Parathyroid adenoma (tissue), 2 donors: ENCODE measurements around the gene SEMA6D.

ENCODE experiments used
- H2AFZ ChIP-seq: fragments of 300-600 bp; sonication (generic); one replicate; pipeline ENCODE4 v1.7.0; 2017; ENCODE audit warnings: antibody characterized with exemption, mild to moderate bottlenecking
- H3K27ac ChIP-seq: fragments of 300-600 bp; sonication (generic); one replicate; pipeline ENCODE4 v1.7.0; 2017
- H3K27me3 ChIP-seq: fragments of 300-600 bp; sonication (generic); one replicate; pipeline ENCODE4 v1.7.0; 2017; ENCODE audit warnings: low read length; ENCODE audit not compliant: control insufficient read depth, insufficient read depth
- H3K36me3 ChIP-seq: fragments of 300-600 bp; sonication (generic); one replicate; pipeline ENCODE4 v1.7.0; 2017; ENCODE audit warnings: low read length; ENCODE audit not compliant: control insufficient read depth, insufficient read depth
- H3K4me1 ChIP-seq: fragments of 300-600 bp; sonication (generic); one replicate; pipeline ENCODE4 v1.7.0; 2017; ENCODE audit warnings: control low read depth
- H3K4me2 ChIP-seq: fragments of 300-600 bp; sonication (generic); one replicate; pipeline ENCODE4 v1.7.0; 2017; ENCODE audit warnings: low read length
- H3K4me3 ChIP-seq: fragments of 300-600 bp; sonication (generic); one replicate; pipeline ENCODE4 v1.7.0; 2017; ENCODE audit warnings: low read depth, low read length
- H3K79me2 ChIP-seq: fragments of 300-600 bp; sonication (generic); one replicate; pipeline ENCODE4 v1.7.0; 2017; ENCODE audit warnings: control low read depth
- H3K9ac ChIP-seq: fragments of 300-600 bp; sonication (generic); one replicate; pipeline ENCODE4 v1.7.0; 2017; ENCODE audit warnings: mild to moderate bottlenecking
- H3K9me3 ChIP-seq: fragments of 300-600 bp; sonication (generic); one replicate; pipeline ENCODE4 v1.7.0; 2017; ENCODE audit warnings: low read length; ENCODE audit not compliant: control insufficient read depth
- TF ChIP-seq, protein P1 (sequence below): fragments of 300-600 bp; sonication (generic); IDR thresholded peaks from one replicate; pipeline ENCODE4 v1.7.0; 2017; ENCODE audit warnings: antibody characterized with exemption, mild to moderate bottlenecking
- donor health status: primary hyperparathyroidism.

Gene SEMA6D

DNA sequence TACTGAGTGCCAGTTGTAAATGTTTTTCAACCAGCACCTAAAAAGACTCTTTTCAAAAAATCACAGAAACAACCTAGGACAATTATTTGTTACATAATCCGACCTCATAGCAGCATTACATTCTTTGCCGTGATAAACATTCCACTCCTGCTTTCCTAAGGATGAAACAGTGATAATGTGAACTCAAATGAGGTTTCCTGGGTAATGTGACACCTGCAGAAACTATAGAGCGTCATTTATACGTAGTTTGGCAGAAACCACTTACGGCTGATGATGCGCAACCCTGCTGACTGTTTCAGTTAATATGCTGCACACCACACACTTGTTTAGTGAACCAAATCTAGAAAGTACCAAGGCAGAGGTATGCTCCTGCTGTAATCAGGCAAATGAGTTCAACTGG, 55.8 kb downstream of the SEMA6D start:
- H3K4me1 ChIP-seq, result no peaks in the 10 kb centered on the region
- no peaks in the 10 kb centered on the region for H3K79me2 ChIP-seq
- TF ChIP-seq, protein P1, sequence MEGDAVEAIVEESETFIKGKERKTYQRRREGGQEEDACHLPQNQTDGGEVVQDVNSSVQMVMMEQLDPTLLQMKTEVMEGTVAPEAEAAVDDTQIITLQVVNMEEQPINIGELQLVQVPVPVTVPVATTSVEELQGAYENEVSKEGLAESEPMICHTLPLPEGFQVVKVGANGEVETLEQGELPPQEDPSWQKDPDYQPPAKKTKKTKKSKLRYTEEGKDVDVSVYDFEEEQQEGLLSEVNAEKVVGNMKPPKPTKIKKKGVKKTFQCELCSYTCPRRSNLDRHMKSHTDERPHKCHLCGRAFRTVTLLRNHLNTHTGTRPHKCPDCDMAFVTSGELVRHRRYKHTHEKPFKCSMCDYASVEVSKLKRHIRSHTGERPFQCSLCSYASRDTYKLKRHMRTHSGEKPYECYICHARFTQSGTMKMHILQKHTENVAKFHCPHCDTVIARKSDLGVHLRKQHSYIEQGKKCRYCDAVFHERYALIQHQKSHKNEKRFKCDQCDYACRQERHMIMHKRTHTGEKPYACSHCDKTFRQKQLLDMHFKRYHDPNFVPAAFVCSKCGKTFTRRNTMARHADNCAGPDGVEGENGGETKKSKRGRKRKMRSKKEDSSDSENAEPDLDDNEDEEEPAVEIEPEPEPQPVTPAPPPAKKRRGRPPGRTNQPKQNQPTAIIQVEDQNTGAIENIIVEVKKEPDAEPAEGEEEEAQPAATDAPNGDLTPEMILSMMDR, result no peak
- no peak overlapping the region for H3K4me3 ChIP-seq
- H3K9ac ChIP-seq, result no peak overlapping the region
- no peaks in the 10 kb centered on the region for H3K9me3 ChIP-seq
- no peak overlapping the region for H3K4me2 ChIP-seq
- no peak overlapping the region for H2AFZ ChIP-seq
- H3K27ac ChIP-seq, result no peak overlapping the region
- no peaks in the 10 kb centered on the region for H3K27me3 ChIP-seq
- no peaks in the 10 kb centered on the region for H3K36me3 ChIP-seq

DNA sequence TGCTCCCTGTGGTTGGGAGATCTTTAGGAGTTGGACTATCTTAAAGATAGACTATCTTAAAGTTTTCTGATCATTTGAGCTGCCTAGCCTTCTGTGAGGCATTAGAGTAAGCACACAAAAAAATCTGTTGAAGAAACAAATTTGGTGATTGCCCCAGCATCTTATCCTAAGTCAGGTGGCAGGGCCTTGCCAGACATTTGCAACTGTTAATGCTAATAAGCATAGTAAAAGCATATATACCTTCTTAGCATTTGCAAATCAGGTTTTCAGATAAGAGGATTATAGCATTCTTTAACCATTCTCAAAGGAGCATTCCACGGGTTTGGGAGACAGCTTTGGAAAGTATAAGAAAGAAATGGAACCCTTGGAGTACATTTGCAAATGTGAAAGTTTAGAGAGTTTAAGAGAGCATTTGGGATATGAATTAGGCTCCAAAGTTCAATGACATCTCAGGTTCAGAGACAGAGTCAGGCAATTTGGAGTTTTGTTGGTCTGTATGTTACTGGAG, 61.0 kb downstream of the SEMA6D start:
- H3K4me2 ChIP-seq, result no peak overlapping the region
- H3K9ac ChIP-seq, result no peak overlapping the region
- H3K27me3 ChIP-seq, result no peaks in the 10 kb centered on the region
- H3K9me3 ChIP-seq, result no peaks in the 10 kb centered on the region
- H2AFZ ChIP-seq, result no peak overlapping the region
- TF ChIP-seq, protein P1, result no peak
- H3K79me2 ChIP-seq, result no peaks in the 10 kb centered on the region
- no peak overlapping the region for H3K27ac ChIP-seq
- no peaks in the 10 kb centered on the region for H3K36me3 ChIP-seq
- H3K4me3 ChIP-seq, result no peak overlapping the region
- peaks cover 7% of the 10 kb centered on the region for H3K4me1 ChIP-seq

DNA sequence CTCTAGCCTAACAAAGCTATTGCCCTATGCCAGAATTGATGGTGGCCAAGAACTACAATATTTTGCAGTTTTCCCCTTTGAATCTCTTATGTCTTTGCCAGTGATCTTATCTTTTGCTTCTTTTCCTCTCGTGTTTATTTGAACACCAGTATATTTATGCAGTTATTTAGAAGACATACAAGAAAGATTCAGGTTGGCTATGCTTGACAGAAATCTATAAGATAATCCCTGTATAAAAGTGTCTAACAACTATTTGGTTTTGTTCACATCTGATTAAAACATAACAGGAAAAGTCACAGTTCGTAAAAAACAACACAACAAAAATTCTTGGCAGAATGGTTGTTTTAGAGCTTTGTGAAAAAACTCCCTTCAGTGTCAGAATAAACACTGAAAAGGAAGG, 63.7 kb downstream of the SEMA6D start:
- H3K4me1 ChIP-seq, result peaks cover 7% of the 10 kb centered on the region
- no peak overlapping the region for H3K9ac ChIP-seq
- H2AFZ ChIP-seq, result peak overlapping the region; percentile 42
- no peak overlapping the region for H3K4me3 ChIP-seq
- H3K27ac ChIP-seq, result no peak overlapping the region
- TF ChIP-seq, protein P1, result no peak
- H3K79me2 ChIP-seq, result no peaks in the 10 kb centered on the region
- H3K36me3 ChIP-seq, result no peaks in the 10 kb centered on the region
- no peak overlapping the region for H3K4me2 ChIP-seq
- H3K27me3 ChIP-seq, result no peaks in the 10 kb centered on the region
- no peaks in the 10 kb centered on the region for H3K9me3 ChIP-seq

DNA sequence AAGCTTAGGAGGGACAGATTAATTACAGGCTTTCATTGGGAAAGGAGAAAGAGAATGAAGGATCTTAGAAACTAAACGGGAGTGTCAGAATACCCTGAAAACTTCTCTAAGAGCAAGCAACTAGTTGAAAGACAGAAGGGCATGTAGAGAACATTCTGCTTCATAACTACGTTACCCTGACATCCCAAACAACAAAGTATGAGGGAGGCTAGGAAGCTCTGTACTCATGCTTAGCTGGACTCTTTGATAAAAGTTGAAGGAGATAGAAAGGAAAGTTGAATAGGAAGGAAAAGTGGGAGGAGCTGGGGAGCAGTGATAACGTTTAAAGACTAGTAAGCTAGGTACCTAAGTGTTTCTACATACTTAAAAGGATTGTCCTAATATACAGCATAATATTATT, 64.2 kb downstream of the SEMA6D start:
- TF ChIP-seq, protein P1, result no peak

DNA sequence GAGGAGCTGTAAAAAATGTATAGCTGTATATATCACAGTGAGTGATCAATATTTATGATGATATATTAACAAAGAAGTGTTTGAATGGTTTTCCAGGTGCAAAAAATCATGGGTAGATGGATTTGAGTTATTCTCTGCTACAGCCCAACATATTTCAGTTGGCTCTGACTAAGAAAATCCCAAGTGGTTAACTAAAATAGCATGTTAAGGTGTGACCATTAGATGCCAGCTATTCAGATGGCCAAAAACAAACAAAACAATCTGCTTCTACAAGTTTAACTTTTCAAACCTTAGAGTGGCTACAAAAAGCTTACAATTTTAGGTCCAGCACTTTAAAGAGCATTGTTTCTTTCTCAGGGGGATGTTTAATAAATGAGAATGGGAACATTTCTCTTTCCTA, 67.5 kb downstream of the SEMA6D start:
- H3K27ac ChIP-seq, result no peak overlapping the region
- no peak overlapping the region for H2AFZ ChIP-seq
- H3K27me3 ChIP-seq, result no peaks in the 10 kb centered on the region
- no peak overlapping the region for H3K4me3 ChIP-seq
- H3K79me2 ChIP-seq, result no peaks in the 10 kb centered on the region
- H3K4me1 ChIP-seq, result peaks cover 7% of the 10 kb centered on the region
- H3K4me2 ChIP-seq, result no peak overlapping the region
- TF ChIP-seq, protein P1, result no peak
- H3K9ac ChIP-seq, result no peak overlapping the region
- H3K36me3 ChIP-seq, result no peaks in the 10 kb centered on the region
- H3K9me3 ChIP-seq, result no peaks in the 10 kb centered on the region

More for the DNA sequence above, 64.2 kb downstream of the SEMA6D start:
- peaks cover 7% of the 10 kb centered on the region for H3K4me1 ChIP-seq
- peak overlapping the region; percentile 42 for H2AFZ ChIP-seq
- no peaks in the 10 kb centered on the region for H3K9me3 ChIP-seq
- no peaks in the 10 kb centered on the region for H3K79me2 ChIP-seq
- no peak overlapping the region for H3K4me2 ChIP-seq
- H3K36me3 ChIP-seq, result no peaks in the 10 kb centered on the region
- no peak overlapping the region for H3K9ac ChIP-seq
- no peaks in the 10 kb centered on the region for H3K27me3 ChIP-seq
- H3K27ac ChIP-seq, result no peak overlapping the region
- no peak overlapping the region for H3K4me3 ChIP-seq
